GM19468 (cell line): ENCODE results near the gene ITIH2.

Experiments
- ATAC-seq: cut with Tn5 transposase; IDR thresholded peaks from one replicate; pipeline ENCODE4 v1.9.1; 2021; ENCODE audit warnings: mild to moderate bottlenecking, moderate library complexity, moderate number of reproducible peaks; ENCODE audit not compliant: unreplicated experiment; ENCODE audit errors: extremely low read depth

The ITIH2 gene

DNA sequence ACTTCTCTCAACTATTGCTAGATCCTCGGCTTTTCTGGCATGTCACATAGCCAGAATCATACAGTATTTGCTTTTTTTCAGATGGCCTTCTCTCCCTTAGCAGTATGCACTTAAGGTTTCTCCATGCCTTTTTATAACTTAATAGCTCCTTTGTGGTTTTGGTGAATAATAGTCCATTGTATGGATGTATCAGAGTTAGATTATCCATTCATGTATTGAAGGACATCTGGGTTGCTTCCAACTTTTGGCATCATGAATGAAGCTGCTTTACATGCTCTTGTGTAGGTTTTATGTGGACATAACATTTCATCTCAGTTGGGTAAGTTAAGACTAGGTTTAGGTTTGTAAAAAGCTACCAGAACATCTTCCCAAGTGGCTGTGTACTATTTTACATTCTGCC lies 89.4 kb downstream of the ITIH2 start:
- no peak for ATAC-seq

DNA sequence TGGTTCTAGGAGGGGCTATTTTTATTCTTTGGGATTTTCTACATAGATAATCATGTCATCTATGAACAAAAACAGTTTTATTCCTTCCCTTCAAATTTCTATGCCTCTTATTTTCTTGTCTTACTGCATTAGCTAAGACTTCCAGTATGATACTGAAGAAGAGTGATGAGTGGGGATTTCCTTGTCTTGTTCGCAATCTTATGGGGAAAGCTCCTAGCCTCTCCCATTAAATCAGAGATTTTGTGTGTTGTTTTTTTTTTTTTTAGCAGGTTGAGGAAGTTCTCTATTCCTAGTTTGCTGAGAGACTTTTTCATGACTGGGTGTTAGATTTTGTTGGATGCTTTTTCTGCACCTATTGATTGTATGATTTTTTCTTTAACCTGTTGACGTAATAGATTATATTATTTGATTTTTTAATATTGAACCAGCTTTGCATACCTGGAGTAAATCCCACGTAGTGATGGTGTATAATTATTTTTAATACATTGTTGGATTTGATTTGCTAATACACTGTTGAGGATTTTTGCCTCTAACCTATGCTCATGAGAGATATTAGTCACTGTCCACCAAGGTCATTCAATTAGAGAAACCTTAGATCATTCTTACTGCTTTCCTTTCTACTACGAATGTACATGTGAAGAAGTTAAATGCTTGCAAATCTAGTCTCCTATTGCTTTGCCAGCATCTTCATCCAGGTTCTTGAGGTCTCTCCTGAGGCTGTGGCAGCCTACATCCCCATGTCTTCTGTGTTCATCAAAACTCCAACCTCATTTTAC lies 91.3 kb downstream of the ITIH2 start:
- no peak for ATAC-seq

DNA sequence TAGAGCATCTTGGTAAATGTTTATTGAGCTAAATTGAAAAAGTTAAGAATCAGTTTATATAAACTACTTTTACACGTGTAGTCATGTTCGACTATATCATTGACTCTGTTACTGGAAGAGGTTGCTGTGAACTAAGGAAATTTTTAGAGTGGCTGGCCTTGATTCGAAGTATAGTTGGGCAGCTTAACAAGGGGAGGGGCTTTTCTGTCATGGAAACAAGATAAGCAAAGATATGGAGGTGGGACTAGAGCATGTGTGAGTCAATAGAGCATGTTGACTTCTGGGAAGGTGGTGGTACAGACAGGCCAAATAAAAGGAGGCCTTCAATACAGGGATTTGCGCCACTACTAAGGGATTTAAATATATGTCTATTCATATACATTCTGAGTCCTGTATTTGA lies 92.5 kb downstream of the ITIH2 start:
- ATAC-seq, result no peak

DNA sequence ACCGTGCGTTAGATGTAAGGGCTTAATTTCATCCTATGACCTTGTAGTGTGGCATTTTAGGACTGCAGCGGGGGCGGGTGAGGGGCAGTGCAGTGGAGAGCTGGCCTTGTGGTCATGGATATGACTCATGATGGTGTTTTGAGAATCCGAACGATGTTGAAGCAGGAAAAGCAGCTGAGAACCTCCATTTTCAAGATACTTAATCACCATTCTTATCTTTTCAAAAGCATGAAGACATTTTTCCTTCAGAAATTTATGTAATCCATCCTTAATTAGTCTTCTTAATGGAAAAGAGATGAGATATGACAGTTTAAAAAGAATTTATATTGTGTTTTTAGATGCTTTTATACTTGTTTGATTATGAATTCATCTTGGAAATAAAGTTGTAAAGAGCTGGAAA lies 94.5 kb downstream of the ITIH2 start:
- no peak for ATAC-seq
